Measurements from ENCODE around the gene SCAP. TPM values are rescaled to one million over a fixed set of nuclear protein-coding genes. Genes with fewer than 3 reads are reported as not detected.

SCAP gene
- total and polyA plus RNA-seq, 2 donors (not counting 1 experiment from before 2014, with no cell fraction given) = 13.6 to 67.7 TPM

DNA sequence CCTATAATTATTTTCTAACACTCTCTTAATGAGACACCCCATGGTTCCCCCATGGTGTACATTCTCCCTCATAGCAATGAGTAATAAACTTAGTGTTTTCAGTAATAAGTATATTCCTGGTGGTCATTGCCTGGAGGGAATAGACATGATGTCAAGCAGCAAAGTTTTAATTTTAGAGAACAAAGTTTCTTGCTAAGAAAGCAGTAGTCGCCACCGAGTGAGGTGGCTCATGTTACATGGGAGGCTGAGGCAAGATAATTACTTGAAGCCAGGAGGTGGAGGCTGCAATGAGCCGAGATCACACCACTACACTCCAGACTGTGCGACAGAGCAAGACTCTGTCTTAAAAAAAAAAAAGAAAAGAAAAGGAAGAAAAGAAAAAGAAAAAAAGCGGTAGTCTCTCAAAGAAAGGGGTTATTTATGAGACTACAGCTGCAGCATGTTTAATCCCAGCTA lies 40.2 kb upstream of the SCAP start:
- no peak for DNase-seq (ENCODE audit: low read depth in 2 of 2)
- H4K20me1 ChIP-seq (ENCODE audit: control insufficient read depth, extremely low read depth, insufficient read depth, low read length) = no peaks in the 10 kb centered on the region
- H2AFZ ChIP-seq (ENCODE audit: low read length) = no peak overlapping the region
- no peak for TF ChIP-seq EZH2 (IDR thresholded peaks at IDR 0.05; ENCODE audit: low read length, missing control alignments)
- TF ChIP-seq, protein P1, sequence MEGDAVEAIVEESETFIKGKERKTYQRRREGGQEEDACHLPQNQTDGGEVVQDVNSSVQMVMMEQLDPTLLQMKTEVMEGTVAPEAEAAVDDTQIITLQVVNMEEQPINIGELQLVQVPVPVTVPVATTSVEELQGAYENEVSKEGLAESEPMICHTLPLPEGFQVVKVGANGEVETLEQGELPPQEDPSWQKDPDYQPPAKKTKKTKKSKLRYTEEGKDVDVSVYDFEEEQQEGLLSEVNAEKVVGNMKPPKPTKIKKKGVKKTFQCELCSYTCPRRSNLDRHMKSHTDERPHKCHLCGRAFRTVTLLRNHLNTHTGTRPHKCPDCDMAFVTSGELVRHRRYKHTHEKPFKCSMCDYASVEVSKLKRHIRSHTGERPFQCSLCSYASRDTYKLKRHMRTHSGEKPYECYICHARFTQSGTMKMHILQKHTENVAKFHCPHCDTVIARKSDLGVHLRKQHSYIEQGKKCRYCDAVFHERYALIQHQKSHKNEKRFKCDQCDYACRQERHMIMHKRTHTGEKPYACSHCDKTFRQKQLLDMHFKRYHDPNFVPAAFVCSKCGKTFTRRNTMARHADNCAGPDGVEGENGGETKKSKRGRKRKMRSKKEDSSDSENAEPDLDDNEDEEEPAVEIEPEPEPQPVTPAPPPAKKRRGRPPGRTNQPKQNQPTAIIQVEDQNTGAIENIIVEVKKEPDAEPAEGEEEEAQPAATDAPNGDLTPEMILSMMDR (conservative IDR thresholded peaks at IDR 0.05 in 1 of 2, IDR thresholded peaks at IDR 0.05 in 1 of 2; ENCODE audit: low read depth in 1 of 2, low read length in 2 of 2) = no peak
- no peak overlapping the region for H3K4me3 ChIP-seq (replicated peaks in 1 of 4; ENCODE audit: control extremely low read depth in 1 of 4, insufficient read depth in 1 of 4, low read depth in 3 of 4, low read length in 4 of 4)
- no peaks in the 10 kb centered on the region for H3K9me3 ChIP-seq (ENCODE audit: control insufficient read depth, insufficient read depth, low read depth, low read length)
- peaks cover 4% of the 10 kb centered on the region for H3K4me1 ChIP-seq (ENCODE audit: control insufficient read depth, extremely low read depth, insufficient read depth, low read length)
- H3K4me2 ChIP-seq (ENCODE audit: extremely low read depth, insufficient read depth, low read length) = no peak overlapping the region
- H3K27ac ChIP-seq (ENCODE audit: insufficient read depth, low read length) = no peak overlapping the region
- H3K36me3 ChIP-seq (ENCODE audit: control insufficient read depth, insufficient read depth, low read length) = peaks cover 2% of the 10 kb centered on the region
- H3K9ac ChIP-seq (ENCODE audit: insufficient read depth, low read length) = no peak overlapping the region
- H3K27me3 ChIP-seq (ENCODE audit: control insufficient read depth, insufficient read depth, low read length) = no peaks in the 10 kb centered on the region
- peaks cover 17% of the 10 kb centered on the region for H3K79me2 ChIP-seq (ENCODE audit: control insufficient read depth, insufficient read depth, low read length)

DNA sequence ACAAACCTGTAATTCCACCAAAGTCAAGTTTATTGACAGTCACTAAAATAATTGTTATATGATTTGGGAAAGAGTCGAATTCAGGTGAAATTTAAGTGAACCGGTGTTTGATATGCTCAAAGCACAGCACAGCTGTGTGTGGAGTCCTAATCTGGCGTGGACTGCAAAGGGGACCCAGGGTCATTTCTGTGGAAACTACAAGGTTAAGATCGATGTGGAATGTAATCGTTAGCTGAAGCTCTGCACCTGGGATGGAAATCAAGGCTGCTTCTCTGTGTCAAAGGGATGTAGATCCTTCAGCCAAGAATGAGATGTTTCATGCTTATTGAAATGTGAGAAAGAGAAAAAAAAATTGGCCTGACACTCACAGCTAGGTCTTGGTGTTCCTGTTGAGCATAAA lies 39.4 kb upstream of the SCAP start:
- Histone ChIP-seq H2AFZ (ENCODE audit: low read length) (no peak overlapping the region), H3K9ac (ENCODE audit: insufficient read depth, low read length) (no peak overlapping the region), H3K4me1 (ENCODE audit: control insufficient read depth, extremely low read depth, insufficient read depth, low read length) (peaks cover 4% of the 10 kb centered on the region), H3K36me3 (ENCODE audit: control insufficient read depth, insufficient read depth, low read length) (peaks cover 5% of the 10 kb centered on the region), H4K20me1 (ENCODE audit: control insufficient read depth, extremely low read depth, insufficient read depth, low read length) (no peaks in the 10 kb centered on the region), H3K27me3 (ENCODE audit: control insufficient read depth, insufficient read depth, low read length) (no peaks in the 10 kb centered on the region), H3K4me2 (ENCODE audit: extremely low read depth, insufficient read depth, low read length) (no peak overlapping the region), H3K4me3 (replicated peaks in 1 of 4; ENCODE audit: control extremely low read depth in 1 of 4, insufficient read depth in 1 of 4, low read depth in 3 of 4, low read length in 4 of 4) (no peak overlapping the region), H3K79me2 (ENCODE audit: control insufficient read depth, insufficient read depth, low read length) (peaks cover 21% of the 10 kb centered on the region), H3K27ac (ENCODE audit: insufficient read depth, low read length) (no peak overlapping the region), H3K9me3 (ENCODE audit: control insufficient read depth, insufficient read depth, low read depth, low read length) (no peaks in the 10 kb centered on the region)
- TF ChIP-seq EZH2 (IDR thresholded peaks at IDR 0.05; ENCODE audit: low read length, missing control alignments) = no peak
- TF ChIP-seq, protein P1 (conservative IDR thresholded peaks at IDR 0.05 in 1 of 2, IDR thresholded peaks at IDR 0.05 in 1 of 2; ENCODE audit: low read depth in 1 of 2, low read length in 2 of 2) = no peak
- DNase-seq (ENCODE audit: low read depth in 2 of 2) = no peak

DNA sequence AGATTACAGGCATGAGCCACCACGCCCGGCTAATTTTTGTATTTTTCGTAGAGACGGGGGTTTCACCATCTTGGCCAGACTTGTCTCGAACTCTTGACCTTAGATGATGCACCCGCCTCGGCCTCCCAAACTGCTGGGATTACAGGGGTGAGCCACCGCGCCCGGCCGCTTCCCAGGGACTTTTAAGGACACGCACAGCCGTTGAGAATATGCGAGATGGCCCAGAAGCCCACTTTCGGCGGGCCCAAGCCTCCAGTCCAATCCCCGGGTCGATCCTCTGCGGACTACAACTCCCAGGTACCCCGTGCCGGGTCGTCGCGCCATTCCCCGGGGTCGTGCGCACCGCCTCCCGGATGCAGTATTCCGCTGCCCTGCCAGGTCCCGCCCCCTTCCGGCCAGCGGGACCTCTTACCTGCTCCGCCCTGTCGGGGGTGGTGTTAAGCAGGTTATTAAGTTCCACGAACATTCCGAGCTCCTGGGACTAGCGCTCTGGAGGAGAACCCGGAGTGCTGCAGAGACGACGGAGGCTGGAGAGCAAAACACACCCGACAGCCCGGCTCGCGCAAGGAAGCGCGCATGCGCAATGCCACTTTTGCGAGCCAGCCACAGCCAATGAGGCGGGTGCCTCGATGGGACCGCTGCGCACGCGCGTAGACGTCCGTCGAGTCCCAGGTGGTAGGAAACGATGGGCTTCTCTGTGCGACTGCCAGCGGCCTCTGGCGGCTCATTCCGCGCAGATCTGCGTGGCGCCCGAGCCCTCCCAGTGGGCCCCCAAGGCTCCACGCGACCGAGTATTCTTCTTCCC lies 37.6 kb upstream of the SCAP start, which contains the start of gene ELP6:
TSS of gene ELP6 (minus strand) at position 588 of the 805 bp plus-strand sequence. CDS start at position 466, 122 bp downstream.
- no peak for TF ChIP-seq EZH2 (IDR thresholded peaks at IDR 0.05; ENCODE audit: low read length, missing control alignments)
- TF ChIP-seq, protein P1 (conservative IDR thresholded peaks at IDR 0.05 in 1 of 2, IDR thresholded peaks at IDR 0.05 in 1 of 2; ENCODE audit: low read depth in 1 of 2, low read length in 2 of 2) = peak in 1 of 2 donors; percentile 37
- Histone ChIP-seq H3K4me3 (replicated peaks in 1 of 4; ENCODE audit: control extremely low read depth in 1 of 4, insufficient read depth in 1 of 4, low read depth in 3 of 4, low read length in 4 of 4) (peak within 1 kb of the TSS; percentile 57 to 91 (median 87)), H4K20me1 (ENCODE audit: control insufficient read depth, extremely low read depth, insufficient read depth, low read length) (no peaks in the 10 kb centered on the region), H3K4me2 (ENCODE audit: extremely low read depth, insufficient read depth, low read length) (peak within 1 kb of the TSS; percentile 94), H3K4me1 (ENCODE audit: control insufficient read depth, extremely low read depth, insufficient read depth, low read length) (peaks cover 4% of the 10 kb centered on the region), H3K9ac (ENCODE audit: insufficient read depth, low read length) (peak within 1 kb of the TSS; percentile 79), H3K79me2 (ENCODE audit: control insufficient read depth, insufficient read depth, low read length) (peaks cover 21% of the 10 kb centered on the region), H2AFZ (ENCODE audit: low read length) (peak within 1 kb of the TSS; percentile 82), H3K9me3 (ENCODE audit: control insufficient read depth, insufficient read depth, low read depth, low read length) (no peaks in the 10 kb centered on the region), H3K27ac (ENCODE audit: insufficient read depth, low read length) (peak within 1 kb of the TSS; percentile 90), H3K27me3 (ENCODE audit: control insufficient read depth, insufficient read depth, low read length) (no peaks in the 10 kb centered on the region), H3K36me3 (ENCODE audit: control insufficient read depth, insufficient read depth, low read length) (peaks cover 5% of the 10 kb centered on the region)
- peak; percentile 94 to 96 for DNase-seq (ENCODE audit: low read depth in 2 of 2)
